Measurements from ENCODE around the gene HELT. TPM values are rescaled to one million over a fixed set of nuclear protein-coding genes. Genes with fewer than 3 reads are reported as not detected.
A peak's percentile ranks its signal among the peaks of the same experiment; 100 is the strongest.
"Not testable (repeated sequence)": the region's sequence is repeated elsewhere in the genome, so short reads cannot be mapped to it uniquely, and the experiment has no call there.

HELT gene
- total and polyA plus RNA-seq, 5 donors, result not detected

- Histone ChIP-seq H3K4me3 (ENCODE audit: low read length) (peak overlapping the region; percentile 29), H3K27ac (ENCODE audit: low read length) (no peak overlapping the region), H3K4me1 (ENCODE audit: control insufficient read depth, insufficient read depth, low read length) (no peaks in the 10 kb centered on the region), H3K27me3 (ENCODE audit: control insufficient read depth, insufficient read depth) (no peaks in the 10 kb centered on the region), H3K9me3 (ENCODE audit: control insufficient read depth, low read length) (no peaks in the 10 kb centered on the region)
- ATAC-seq (peak; percentile 68 to 85), DNase-seq (peak in 1 of 3 donors; percentile 58)
- intact Hi-C loops (cut with DNase I), result loop anchor here (2.0 to 10.0 kb wide), 8 partner anchors 53 to 143 kb away; no protein-coding TSS in a partner anchor
- WGBS, result 15% methylated on average over 15 of the region's 15 CpGs
Measured at GRCh38 chr4:185039508-185040273, 21.4 kb downstream of the HELT start.

GRCh38 chr4:185040523-185040922, 22.2 kb downstream of the HELT start:
- Histone ChIP-seq H3K9me3 (ENCODE audit: control insufficient read depth, low read length) (no peaks in the 10 kb centered on the region), H3K27ac (ENCODE audit: low read length) (no peak overlapping the region), H3K27me3 (ENCODE audit: control insufficient read depth, insufficient read depth) (no peaks in the 10 kb centered on the region), H3K4me3 (ENCODE audit: low read length) (no peak overlapping the region), H3K4me1 (ENCODE audit: control insufficient read depth, insufficient read depth, low read length) (no peaks in the 10 kb centered on the region)
- WGBS, result 77% methylated on average over 5 of the region's 5 CpGs
- DNase-seq, result no peak
- no peak for ATAC-seq
- intact Hi-C loops (cut with DNase I), result loop anchor here (5.0 to 10.0 kb wide), 4 partner anchors 52 to 94 kb away; no protein-coding TSS in a partner anchor

- ATAC-seq; H3K9me3 ChIP-seq (ENCODE audit: control insufficient read depth, low read length); H3K27me3 ChIP-seq (ENCODE audit: control insufficient read depth, insufficient read depth); intact Hi-C loops (cut with DNase I); H3K4me3 ChIP-seq (ENCODE audit: low read length); H3K4me1 ChIP-seq (ENCODE audit: control insufficient read depth, insufficient read depth, low read length); H3K27ac ChIP-seq (ENCODE audit: low read length); DNase-seq: not testable (repeated sequence)
- WGBS, result 89% methylated on average over 6 of the region's 6 CpGs
Measured at GRCh38 chr4:185050286-185050685, 32.0 kb downstream of the HELT start.

- H3K9me3 ChIP-seq (ENCODE audit: control insufficient read depth, low read length); H3K27ac ChIP-seq (ENCODE audit: low read length); intact Hi-C loops (cut with DNase I); ATAC-seq; H3K4me1 ChIP-seq (ENCODE audit: control insufficient read depth, insufficient read depth, low read length); DNase-seq; H3K4me3 ChIP-seq (ENCODE audit: low read length); H3K27me3 ChIP-seq (ENCODE audit: control insufficient read depth, insufficient read depth): not testable (repeated sequence)
- WGBS, result 97% methylated on average over 5 of the region's 5 CpGs
Measured at GRCh38 chr4:185051283-185051682, 33.0 kb downstream of the HELT start.

- DNase-seq, result peak in 1 of 3 donors; percentile 33
- intact Hi-C loops (cut with DNase I), result no loop called here
- Histone ChIP-seq H3K27me3 (ENCODE audit: control insufficient read depth, insufficient read depth) (no peaks in the 10 kb centered on the region), H3K9me3 (ENCODE audit: control insufficient read depth, low read length) (no peaks in the 10 kb centered on the region), H3K27ac (ENCODE audit: low read length) (no peak overlapping the region), H3K4me1 (ENCODE audit: control insufficient read depth, insufficient read depth, low read length) (no peaks in the 10 kb centered on the region), H3K4me3 (ENCODE audit: low read length) (no peak overlapping the region)
- WGBS, result 97% methylated on average over 14 of the region's 14 CpGs
- no peak for ATAC-seq
Measured at GRCh38 chr4:185053746-185054145, 35.5 kb downstream of the HELT start.

GRCh38 chr4:185054272-185054671, 36.0 kb downstream of the HELT start:
- no peak overlapping the region for H3K4me3 ChIP-seq (ENCODE audit: low read length)
- WGBS, result 85% methylated on average over 5 of the region's 5 CpGs
- ATAC-seq (no peak), DNase-seq (no peak)
- intact Hi-C loops (cut with DNase I), result no loop called here
- no peaks in the 10 kb centered on the region for H3K4me1 ChIP-seq (ENCODE audit: control insufficient read depth, insufficient read depth, low read length)
- H3K27ac ChIP-seq (ENCODE audit: low read length), result no peak overlapping the region
- H3K27me3 ChIP-seq (ENCODE audit: control insufficient read depth, insufficient read depth), result no peaks in the 10 kb centered on the region
- no peaks in the 10 kb centered on the region for H3K9me3 ChIP-seq (ENCODE audit: control insufficient read depth, low read length)

GRCh38 chr4:185054886-185055285, 36.6 kb downstream of the HELT start:
- H3K27me3 ChIP-seq (ENCODE audit: control insufficient read depth, insufficient read depth), result no peaks in the 10 kb centered on the region
- DNase-seq, result no peak
- no peak overlapping the region for H3K4me3 ChIP-seq (ENCODE audit: low read length)
- intact Hi-C loops (cut with DNase I), result no loop called here
- no peaks in the 10 kb centered on the region for H3K4me1 ChIP-seq (ENCODE audit: control insufficient read depth, insufficient read depth, low read length)
- 81% methylated on average over 7 of the region's 7 CpGs for WGBS
- no peaks in the 10 kb centered on the region for H3K9me3 ChIP-seq (ENCODE audit: control insufficient read depth, low read length)
- no peak for ATAC-seq
- no peak overlapping the region for H3K27ac ChIP-seq (ENCODE audit: low read length)

GRCh38 chr4:185061610-185062009, 43.3 kb downstream of the HELT start:
- 72% methylated on average over 3 of the region's 3 CpGs for WGBS
- intact Hi-C loops (cut with DNase I), result no loop called here
- H3K4me3 ChIP-seq (ENCODE audit: low read length), result no peak overlapping the region
- DNase-seq (no peak), ATAC-seq (no peak)
- no peak overlapping the region for H3K27ac ChIP-seq (ENCODE audit: low read length)
- H3K27me3 ChIP-seq (ENCODE audit: control insufficient read depth, insufficient read depth), result no peaks in the 10 kb centered on the region
- no peaks in the 10 kb centered on the region for H3K9me3 ChIP-seq (ENCODE audit: control insufficient read depth, low read length)
- H3K4me1 ChIP-seq (ENCODE audit: control insufficient read depth, insufficient read depth, low read length), result no peaks in the 10 kb centered on the region

- no peaks in the 10 kb centered on the region for H3K27me3 ChIP-seq (ENCODE audit: control insufficient read depth, insufficient read depth)
- no peaks in the 10 kb centered on the region for H3K9me3 ChIP-seq (ENCODE audit: control insufficient read depth, low read length)
- 90% methylated on average over 12 of the region's 12 CpGs for WGBS
- H3K27ac ChIP-seq (ENCODE audit: low read length), result no peak overlapping the region
- no peak overlapping the region for H3K4me3 ChIP-seq (ENCODE audit: low read length)
- intact Hi-C loops (cut with DNase I), result no loop called here
- DNase-seq, result no peak
- no peaks in the 10 kb centered on the region for H3K4me1 ChIP-seq (ENCODE audit: control insufficient read depth, insufficient read depth, low read length)
- no peak for ATAC-seq
Measured at GRCh38 chr4:185062606-185063005, 44.3 kb downstream of the HELT start.

- 80% methylated on average over 5 of the region's 5 CpGs for WGBS
- H3K4me1 ChIP-seq (ENCODE audit: control insufficient read depth, insufficient read depth, low read length), result no peaks in the 10 kb centered on the region
- H3K27me3 ChIP-seq (ENCODE audit: control insufficient read depth, insufficient read depth), result no peaks in the 10 kb centered on the region
- DNase-seq (no peak), ATAC-seq (no peak)
- intact Hi-C loops (cut with DNase I), result no loop called here
- H3K27ac ChIP-seq (ENCODE audit: low read length), result no peak overlapping the region
- no peak overlapping the region for H3K4me3 ChIP-seq (ENCODE audit: low read length)
- no peaks in the 10 kb centered on the region for H3K9me3 ChIP-seq (ENCODE audit: control insufficient read depth, low read length)
Measured at GRCh38 chr4:185066179-185066578, 47.9 kb downstream of the HELT start.

GRCh38 chr4:185068837-185069236, 50.5 kb downstream of the HELT start:
- no peaks in the 10 kb centered on the region for H3K9me3 ChIP-seq (ENCODE audit: control insufficient read depth, low read length)
- DNase-seq (peak in 1 of 3 donors; percentile 41), ATAC-seq (peak; percentile 29 to 38)
- H3K4me3 ChIP-seq (ENCODE audit: low read length), result no peak overlapping the region
- 60% methylated on average over 3 of the region's 3 CpGs for WGBS
- H3K27me3 ChIP-seq (ENCODE audit: control insufficient read depth, insufficient read depth), result no peaks in the 10 kb centered on the region
- H3K4me1 ChIP-seq (ENCODE audit: control insufficient read depth, insufficient read depth, low read length), result no peaks in the 10 kb centered on the region
- no peak overlapping the region for H3K27ac ChIP-seq (ENCODE audit: low read length)
- intact Hi-C loops (cut with DNase I), result no loop called here

Data from right cardiac atrium (tissue), 5 donors.